OCI-LY7 (cell line): Measurements from ENCODE around the gene RIC3.

Experiments
- EZH2phosphoT487 ChIP-seq: fragments of 200-600 bp; sonication (generic); IDR thresholded peaks from 2 replicates; pipeline ENCODE4 v1.6.1; 2018; ENCODE audit warnings: low read depth, borderline replicate concordance, mild to moderate bottlenecking, mixed run types, antibody characterized with exemption, low read length, moderate library complexity, mixed read lengths
- TF ChIP-seq, protein P1 (sequence below): fragments of 200-600 bp; sonication (generic); conservative IDR thresholded peaks from 2 replicates; pipeline ENCODE4 v1.5.1; 2014; ENCODE audit warnings: mild to moderate bottlenecking, antibody characterized with exemption, low read length, moderate library complexity, mixed read lengths

DNA sequence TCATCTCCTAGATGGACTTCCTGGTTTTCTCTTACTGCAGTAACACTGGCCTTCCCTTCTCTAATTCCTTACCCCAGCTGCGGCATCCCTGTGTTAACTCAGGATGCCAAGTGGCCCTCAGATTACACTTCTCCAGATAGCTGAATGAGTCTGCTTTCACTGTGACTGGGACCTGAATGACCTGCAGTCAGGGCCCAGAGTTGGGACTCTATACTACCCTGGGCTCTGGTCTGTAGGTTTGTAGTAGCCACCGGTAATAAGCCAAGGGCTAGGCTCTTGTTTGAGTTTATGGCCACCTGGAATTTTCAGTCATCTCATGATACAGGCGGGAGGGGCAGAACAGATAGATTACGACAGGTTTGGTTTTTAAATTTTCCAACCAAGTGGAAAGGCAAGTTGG lies 63.7 kb downstream of the RIC3 start:
- TF ChIP-seq EZH2phosphoT487 = no peak
- TF ChIP-seq, protein P1, sequence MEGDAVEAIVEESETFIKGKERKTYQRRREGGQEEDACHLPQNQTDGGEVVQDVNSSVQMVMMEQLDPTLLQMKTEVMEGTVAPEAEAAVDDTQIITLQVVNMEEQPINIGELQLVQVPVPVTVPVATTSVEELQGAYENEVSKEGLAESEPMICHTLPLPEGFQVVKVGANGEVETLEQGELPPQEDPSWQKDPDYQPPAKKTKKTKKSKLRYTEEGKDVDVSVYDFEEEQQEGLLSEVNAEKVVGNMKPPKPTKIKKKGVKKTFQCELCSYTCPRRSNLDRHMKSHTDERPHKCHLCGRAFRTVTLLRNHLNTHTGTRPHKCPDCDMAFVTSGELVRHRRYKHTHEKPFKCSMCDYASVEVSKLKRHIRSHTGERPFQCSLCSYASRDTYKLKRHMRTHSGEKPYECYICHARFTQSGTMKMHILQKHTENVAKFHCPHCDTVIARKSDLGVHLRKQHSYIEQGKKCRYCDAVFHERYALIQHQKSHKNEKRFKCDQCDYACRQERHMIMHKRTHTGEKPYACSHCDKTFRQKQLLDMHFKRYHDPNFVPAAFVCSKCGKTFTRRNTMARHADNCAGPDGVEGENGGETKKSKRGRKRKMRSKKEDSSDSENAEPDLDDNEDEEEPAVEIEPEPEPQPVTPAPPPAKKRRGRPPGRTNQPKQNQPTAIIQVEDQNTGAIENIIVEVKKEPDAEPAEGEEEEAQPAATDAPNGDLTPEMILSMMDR = no peak
